Measurements from ENCODE around the gene EBF3. TPM values are rescaled to one million over a fixed set of nuclear protein-coding genes. Genes with fewer than 3 reads are reported as not detected.

The EBF3 gene
- total RNA-seq, 1 experiment from 2014 or later = 0.12 TPM

DNA sequence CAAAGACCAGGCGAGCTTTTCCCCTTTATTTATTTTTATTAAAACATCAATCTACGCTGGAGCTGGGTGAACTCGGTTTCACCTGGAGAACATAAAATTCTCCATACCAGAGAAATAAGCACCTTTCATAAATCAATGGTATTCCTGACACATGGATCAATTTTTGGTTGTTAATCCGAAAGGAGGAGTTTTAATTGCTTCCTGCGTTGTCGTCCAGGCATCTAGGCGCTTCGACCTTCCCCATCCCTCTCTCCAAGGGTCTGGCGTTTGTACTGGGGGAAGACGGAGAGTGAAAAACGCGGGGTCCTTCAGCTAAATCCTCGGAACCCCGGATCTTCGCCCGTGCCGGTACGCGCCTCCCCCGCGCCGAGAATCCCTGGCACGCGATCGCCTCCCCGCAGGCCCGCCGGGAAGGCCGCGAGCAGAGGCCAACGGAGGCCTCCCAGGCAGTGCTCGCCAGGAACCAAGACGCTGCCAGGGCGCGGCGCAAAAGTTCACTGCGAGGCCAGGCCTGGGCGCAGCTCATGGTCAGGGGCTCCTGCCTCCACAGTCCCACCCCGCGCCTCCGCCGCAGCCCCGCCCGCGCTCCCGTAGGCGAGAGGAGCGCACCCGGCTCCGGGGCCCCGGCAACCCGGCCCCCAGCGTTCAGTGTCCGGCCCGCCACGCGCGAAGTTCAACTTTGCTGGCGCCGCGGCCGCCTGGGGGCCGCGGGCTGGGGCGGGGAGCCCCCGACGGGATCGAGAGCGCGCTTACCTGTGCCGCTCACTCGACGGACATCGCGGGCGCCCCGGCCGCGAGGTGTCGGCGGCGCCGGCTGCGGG, 8.3 kb upstream of the EBF3 start:
- Histone ChIP-seq H3K27me3 (ENCODE audit: insufficient read depth, low read length) (no peaks in the 10 kb centered on the region), H3K4me1 (ENCODE audit: control insufficient read depth in 1 of 2, insufficient read depth in 2 of 2, low read length in 2 of 2) (no peaks in the 10 kb centered on the region), H3K9ac (ENCODE audit: low read length) (no peak overlapping the region), H3K27ac (ENCODE audit: low read depth, low read length) (no peak overlapping the region), H2AFZ (ENCODE audit: low read depth, low read length, poor library complexity, severe bottlenecking) (no peak overlapping the region), H4K20me1 (ENCODE audit: insufficient read depth) (no peaks in the 10 kb centered on the region), H3K4me2 (ENCODE audit: low read length) (peak overlapping the region; percentile 19; the same call in 1 of the 2 replicates), H3K9me2 (ENCODE audit: insufficient read depth) (no peaks in the 10 kb centered on the region), H3K79me2 (ENCODE audit: insufficient read depth, low read length) (no peaks in the 10 kb centered on the region), H3K9me3 (ENCODE audit: control insufficient read depth in 1 of 2, insufficient read depth in 1 of 2, low read depth in 1 of 2, low read length in 2 of 2) (no peaks in the 10 kb centered on the region), H3K36me3 (ENCODE audit: control insufficient read depth in 1 of 2, insufficient read depth in 2 of 2, low read length in 2 of 2) (no peaks in the 10 kb centered on the region), H3K4me3 (replicated peaks in 1 of 2; ENCODE audit: low read depth in 1 of 2, low read length in 2 of 2) (no peak overlapping the region)
- DNase-seq (ENCODE audit: low read depth, low spot score) (no peak), ATAC-seq (no peak)
- TF ChIP-seq ZNF274 (IDR thresholded peaks at IDR 0.05; ENCODE audit: low read depth, low read length) (no peak), EZH2phosphoT487 (IDR thresholded peaks at IDR 0.05; ENCODE audit: borderline replicate concordance) (no peak), EGR1 (IDR thresholded peaks at IDR 0.05; ENCODE audit: low read depth) (no peak), FOSL1 (IDR thresholded peaks at IDR 0.05; ENCODE audit: low read depth) (no peak), POLR2A (IDR thresholded peaks at IDR 0.05; ENCODE audit: borderline replicate concordance, extremely low read depth, insufficient read depth, insufficient read length) (no peak), SRF (IDR thresholded peaks at IDR 0.05; ENCODE audit: low read depth) (no peak), YY1 (IDR thresholded peaks at IDR 0.05; ENCODE audit: extremely low read depth, insufficient replicate concordance, low read depth, low read length) (no peak), RAD21 (IDR thresholded peaks at IDR 0.05; ENCODE audit: low read depth) (no peak), CEBPB (IDR thresholded peaks at IDR 0.05; ENCODE audit: low read depth) (no peak), SP1 (IDR thresholded peaks at IDR 0.05; ENCODE audit: low read depth) (no peak), TCF7L2 (IDR thresholded peaks at IDR 0.05; ENCODE audit: borderline replicate concordance, extremely low read depth, insufficient read depth, insufficient read length) (no peak), CBX3 (IDR thresholded peaks at IDR 0.05; ENCODE audit: low read depth) (no peak), ELF1 (IDR thresholded peaks at IDR 0.05; ENCODE audit: borderline replicate concordance, low read depth) (no peak), POLR2AphosphoS5 (IDR thresholded peaks at IDR 0.05; ENCODE audit: low read depth, low read length) (no peak), SIN3A (IDR thresholded peaks at IDR 0.05; ENCODE audit: low read depth) (no peak)
- TF ChIP-seq, protein P1, sequence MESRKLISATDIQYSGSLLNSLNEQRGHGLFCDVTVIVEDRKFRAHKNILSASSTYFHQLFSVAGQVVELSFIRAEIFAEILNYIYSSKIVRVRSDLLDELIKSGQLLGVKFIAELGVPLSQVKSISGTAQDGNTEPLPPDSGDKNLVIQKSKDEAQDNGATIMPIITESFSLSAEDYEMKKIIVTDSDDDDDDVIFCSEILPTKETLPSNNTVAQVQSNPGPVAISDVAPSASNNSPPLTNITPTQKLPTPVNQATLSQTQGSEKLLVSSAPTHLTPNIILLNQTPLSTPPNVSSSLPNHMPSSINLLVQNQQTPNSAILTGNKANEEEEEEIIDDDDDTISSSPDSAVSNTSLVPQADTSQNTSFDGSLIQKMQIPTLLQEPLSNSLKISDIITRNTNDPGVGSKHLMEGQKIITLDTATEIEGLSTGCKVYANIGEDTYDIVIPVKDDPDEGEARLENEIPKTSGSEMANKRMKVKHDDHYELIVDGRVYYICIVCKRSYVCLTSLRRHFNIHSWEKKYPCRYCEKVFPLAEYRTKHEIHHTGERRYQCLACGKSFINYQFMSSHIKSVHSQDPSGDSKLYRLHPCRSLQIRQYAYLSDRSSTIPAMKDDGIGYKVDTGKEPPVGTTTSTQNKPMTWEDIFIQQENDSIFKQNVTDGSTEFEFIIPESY (IDR thresholded peaks at IDR 0.05; ENCODE audit: extremely low read depth, insufficient replicate concordance, low read length) = no peak
- TF ChIP-seq, protein P2, sequence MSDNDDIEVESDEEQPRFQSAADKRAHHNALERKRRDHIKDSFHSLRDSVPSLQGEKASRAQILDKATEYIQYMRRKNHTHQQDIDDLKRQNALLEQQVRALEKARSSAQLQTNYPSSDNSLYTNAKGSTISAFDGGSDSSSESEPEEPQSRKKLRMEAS (IDR thresholded peaks at IDR 0.05) = no peak
- ChIA-PET CTCF (interaction anchor here (1.1 kb wide), 1 partner anchor 83 kb away, joined by 3 read pairs; no protein-coding TSS in a partner anchor), POLR2A (no interaction called here), RAD21 (ENCODE audit: low non-redundant PET in 1 of 2, low total read pairs in 2 of 2, uncharacterized antibody in 2 of 2, unreplicated experiment in 2 of 2) (no interaction called here)
- BruUV-seq (replicated peaks) = no TSS peak
- intact Hi-C loops (cut with micrococcal nuclease) = loop anchor here (5.0 to 10.0 kb wide), 3 partner anchors 98 to 940 kb away; no protein-coding TSS in a partner anchor

Measured in HCT116 (cell line).